Hepatocyte (in vitro differentiated cells): Measurements from ENCODE around the gene DYRK4. TPM values are rescaled to one million over a fixed set of nuclear protein-coding genes. Genes with fewer than 3 reads are reported as not detected.

Experiments
- DNase-seq: peaks from one replicate; pipeline ENCODE4 v3.0.0-alpha.2; 2016; ENCODE audit warnings: low spot score
- H2AFZ ChIP-seq: fragments of 200-600 bp; sonication (generic); 2 replicates; pipeline ENCODE4 v1.6.0; 2016; ENCODE audit warnings: antibody characterized with exemption, mild to moderate bottlenecking
- H3K27ac ChIP-seq: fragments of 200-600 bp; sonication (generic); 2 replicates; pipeline ENCODE4 v1.5.1; 2016; ENCODE audit warnings: mild to moderate bottlenecking
- H3K27me3 ChIP-seq: fragments of 200-600 bp; sonication (generic); 2 replicates; pipeline ENCODE4 v1.6.1; 2016
- H3K36me3 ChIP-seq: fragments of 200-600 bp; sonication (generic); replicated peaks from 2 replicates; pipeline ENCODE4 v1.5.1; 2016; ENCODE audit warnings: low read depth; ENCODE audit not compliant: insufficient read depth
- H3K4me1 ChIP-seq: fragments of 200-600 bp; sonication (generic); 2 replicates; pipeline ENCODE4 v1.5.1; 2016; ENCODE audit warnings: mild to moderate bottlenecking, moderate library complexity; ENCODE audit not compliant: insufficient read depth
- H3K4me2 ChIP-seq: fragments of 200-600 bp; sonication (generic); 2 replicates; pipeline ENCODE4 v1.6.0; 2016
- H3K4me3 ChIP-seq: fragments of 200-600 bp; sonication (generic); 2 replicates; pipeline ENCODE4 v1.5.1; 2016; ENCODE audit warnings: mild to moderate bottlenecking
- H3K79me2 ChIP-seq: fragments of 200-600 bp; sonication (generic); 2 replicates; pipeline ENCODE4 v1.6.0; 2017; ENCODE audit warnings: mild to moderate bottlenecking
- H3K9me2 ChIP-seq: fragments of 200-600 bp; sonication (generic); replicated peaks from 2 replicates; pipeline ENCODE4 v1.6.0; 2017; ENCODE audit warnings: mild to moderate bottlenecking; ENCODE audit not compliant: insufficient read depth
- H3K9me3 ChIP-seq: fragments of 200-600 bp; sonication (generic); 2 replicates; pipeline ENCODE4 v1.5.1; 2016; ENCODE audit warnings: low read depth, mild to moderate bottlenecking
- H4K20me1 ChIP-seq: fragments of 200-600 bp; sonication (generic); 2 replicates; pipeline ENCODE4 v1.6.0; 2016; ENCODE audit warnings: mild to moderate bottlenecking; ENCODE audit not compliant: insufficient read depth, poor library complexity, severe bottlenecking
- CTCF ChIP-seq: fragments of 200-600 bp; sonication (generic); IDR thresholded peaks from 2 replicates; pipeline ENCODE4 v1.5.1; 2016; ENCODE audit warnings: antibody characterized with exemption, mild to moderate bottlenecking; ENCODE audit not compliant: poor library complexity
- EZH2 ChIP-seq: fragments of 200-600 bp; sonication (generic); IDR thresholded peaks from 2 replicates; pipeline ENCODE4 v1.6.1; 2016; ENCODE audit warnings: antibody characterized with exemption, mild to moderate bottlenecking, borderline replicate concordance
- EZH2phosphoT487 ChIP-seq: fragments of 200-600 bp; sonication (generic); IDR thresholded peaks from one replicate; pipeline ENCODE4 v1.6.1; 2018; ENCODE audit warnings: antibody characterized with exemption, mild to moderate bottlenecking, low read depth, moderate library complexity; ENCODE audit not compliant: unreplicated experiment, severe bottlenecking
- WGBS: methylation state at CpG from one replicate; pipeline ENCODE4 v1.1.6; 2016; ENCODE audit warnings: low lambda C conversion rate; ENCODE audit errors: missing lambda C conversion rate; 5-methylcytosine and 5-hydroxymethylcytosine counted together
- polyA plus RNA-seq: library from polyadenylated mRNA; unstranded; fragments of >200 nt; fragmentation: Nextera tagmentation; extraction: Ambion mirVana; gene quantifications from 2 replicates; pipeline ENCODE4 v1.2.1, GENCODE V29; 2016
- total RNA-seq: library from RNA; depleted of rRNA; stranded (reverse); fragments of >200 nt; gene quantifications from 2 replicates; pipeline ENCODE4 v1.2.3, GENCODE V29; 2014

Gene DYRK4
- total and polyA plus RNA-seq, 2 experiments from 2014 or later, result 34.1 to 50.3 TPM

- TF ChIP-seq EZH2 (no peak), CTCF (no peak), EZH2phosphoT487 (no peak)
- no peak overlapping the region for H3K4me3 ChIP-seq
- H3K27me3 ChIP-seq, result peaks cover 25% of the 10 kb centered on the region
- no peaks in the 10 kb centered on the region for H3K79me2 ChIP-seq
- H3K4me2 ChIP-seq, result no peak overlapping the region
- no peaks in the 10 kb centered on the region for H3K9me3 ChIP-seq
- no peaks in the 10 kb centered on the region for H3K36me3 ChIP-seq
- H3K9me2 ChIP-seq, result no peaks in the 10 kb centered on the region
- H4K20me1 ChIP-seq, result no peaks in the 10 kb centered on the region
- DNase-seq, result no peak
- H2AFZ ChIP-seq, result no peak overlapping the region
- H3K27ac ChIP-seq, result no peak overlapping the region
- no peaks in the 10 kb centered on the region for H3K4me1 ChIP-seq
- 85% methylated on average over 5 of the region's 5 CpGs for WGBS
Measured at GRCh38 chr12:4626543-4626942, 64.5 kb downstream of the DYRK4 start.

- Histone ChIP-seq H3K27ac (no peak overlapping the region), H3K4me2 (no peak overlapping the region), H2AFZ (no peak overlapping the region), H3K9me3 (no peaks in the 10 kb centered on the region), H3K4me3 (no peak overlapping the region), H3K4me1 (no peaks in the 10 kb centered on the region), H3K27me3 (peaks cover 25% of the 10 kb centered on the region), H3K79me2 (no peaks in the 10 kb centered on the region), H3K36me3 (no peaks in the 10 kb centered on the region), H4K20me1 (no peaks in the 10 kb centered on the region), H3K9me2 (no peaks in the 10 kb centered on the region)
- WGBS, result 95% methylated on average over 10 of the region's 10 CpGs
- DNase-seq, result no peak
- TF ChIP-seq EZH2 (no peak), EZH2phosphoT487 (no peak), CTCF (no peak)
Measured at GRCh38 chr12:4628406-4628805, 66.4 kb downstream of the DYRK4 start.

- Histone ChIP-seq H3K36me3 (no peaks in the 10 kb centered on the region), H2AFZ (no peak overlapping the region), H3K79me2 (no peaks in the 10 kb centered on the region), H3K27ac (no peak overlapping the region), H3K4me1 (no peaks in the 10 kb centered on the region), H3K9me2 (no peaks in the 10 kb centered on the region), H4K20me1 (no peaks in the 10 kb centered on the region), H3K4me3 (no peak overlapping the region), H3K27me3 (peaks cover 20% of the 10 kb centered on the region), H3K4me2 (no peak overlapping the region), H3K9me3 (no peaks in the 10 kb centered on the region)
- TF ChIP-seq EZH2phosphoT487 (no peak), CTCF (no peak), EZH2 (no peak)
- no peak for DNase-seq
- 36% methylated on average over 5 of the region's 5 CpGs for WGBS
Measured at GRCh38 chr12:4630262-4630661, 68.3 kb downstream of the DYRK4 start.

GRCh38 chr12:4643747-4644146, 81.7 kb downstream of the DYRK4 start:
- Histone ChIP-seq H3K4me1 (peaks cover 5% of the 10 kb centered on the region), H3K9me3 (no peaks in the 10 kb centered on the region), H3K9me2 (no peaks in the 10 kb centered on the region), H3K27me3 (no peaks in the 10 kb centered on the region), H4K20me1 (no peaks in the 10 kb centered on the region), H3K27ac (no peak overlapping the region), H3K4me3 (no peak overlapping the region), H3K4me2 (no peak overlapping the region), H3K79me2 (no peaks in the 10 kb centered on the region), H3K36me3 (no peaks in the 10 kb centered on the region), H2AFZ (no peak overlapping the region)
- no peak for DNase-seq
- no peak for TF ChIP-seq EZH2phosphoT487
- 83% methylated on average over 6 of the region's 6 CpGs for WGBS
